Neural progenitor cell (in vitro differentiated cells): ENCODE data around the gene SPATA24. TPM values are rescaled to one million over a fixed set of nuclear protein-coding genes. Genes with fewer than 3 reads are reported as not detected.
A peak's percentile ranks its signal among the peaks of the same experiment; 100 is the strongest.

Experiments
- DNase-seq: peaks from one replicate; pipeline ENCODE4 v3.0.0-alpha.2; 2016; ENCODE audit warnings: low spot score
- H2AFZ ChIP-seq: fragments of 200-600 bp; sonication (generic); replicated peaks from 2 replicates; pipeline ENCODE4 v1.6.1; 2016; ENCODE audit warnings: antibody characterized with exemption
- H3F3A ChIP-seq: fragments of 200-600 bp; sonication (generic); 2 replicates; pipeline ENCODE4 v1.6.1; 2016; ENCODE audit warnings: antibody characterized with exemption, low read depth
- H3K27ac ChIP-seq: fragments of 200-600 bp; sonication (generic); 2 replicates; pipeline ENCODE4 v1.5.1; 2016; ENCODE audit warnings: mild to moderate bottlenecking
- H3K27me3 ChIP-seq: fragments of 200-600 bp; sonication (generic); 2 replicates; pipeline ENCODE4 v1.6.1; 2016; ENCODE audit warnings: mild to moderate bottlenecking, moderate library complexity
- H3K36me3 ChIP-seq: fragments of 200-600 bp; sonication (generic); 2 replicates; pipeline ENCODE4 v1.5.1; 2016
- H3K4me1 ChIP-seq: fragments of 200-600 bp; sonication (generic); 2 replicates; pipeline ENCODE4 v1.6.1; 2016; ENCODE audit warnings: mixed run types
- H3K4me2 ChIP-seq: fragments of 200-600 bp; sonication (generic); 2 replicates; pipeline ENCODE4 v1.6.1; 2016
- H3K4me3 ChIP-seq: fragments of 200-600 bp; sonication (generic); 2 replicates; pipeline ENCODE4 v1.5.1; 2016
- H3K79me2 ChIP-seq: fragments of 200-600 bp; sonication (generic); 2 replicates; pipeline ENCODE4 v1.6.1; 2016; ENCODE audit warnings: low read depth
- H3K9ac ChIP-seq: fragments of 200-600 bp; sonication (generic); 2 replicates; pipeline ENCODE4 v1.6.1; 2016
- H3K9me3 ChIP-seq: fragments of 200-600 bp; sonication (generic); 2 replicates; pipeline ENCODE4 v1.5.1; 2016; ENCODE audit warnings: low read depth
- H4K20me1 ChIP-seq: fragments of 200-600 bp; sonication (generic); 2 replicates; pipeline ENCODE4 v1.6.1; 2016; ENCODE audit warnings: low read depth
- H3K27ac Mint-ChIP-seq: 3 replicates; pipeline ENCODE4 v1.8.0; 2021; ENCODE audit warnings: mixed read lengths
- H3K27me3 Mint-ChIP-seq: 2 replicates; pipeline ENCODE4 v1.8.0; 2022; ENCODE audit warnings: low read depth, mild to moderate bottlenecking, inconsistent platforms, moderate library complexity, mixed read lengths; ENCODE audit not compliant: insufficient read depth
- H3K36me3 Mint-ChIP-seq: 3 replicates; pipeline ENCODE4 v1.8.0; 2021; ENCODE audit warnings: mixed read lengths
- H3K4me1 Mint-ChIP-seq: 3 replicates; pipeline ENCODE4 v1.8.0; 2021; ENCODE audit warnings: mixed read lengths
- H3K4me3 Mint-ChIP-seq: 3 replicates; pipeline ENCODE4 v1.8.0; 2021; ENCODE audit warnings: mild to moderate bottlenecking, moderate library complexity, mixed read lengths
- H3K9me3 Mint-ChIP-seq: 3 replicates; pipeline ENCODE4 v1.8.0; 2020; ENCODE audit warnings: mixed read lengths
- EZH2 ChIP-seq: fragments of 200-600 bp; sonication (generic); IDR thresholded peaks from 2 replicates; pipeline ENCODE4 v1.6.1; 2017; ENCODE audit warnings: antibody characterized with exemption, mild to moderate bottlenecking, moderate library complexity
- EZH2phosphoT487 ChIP-seq: fragments of 200-600 bp; sonication (generic); IDR thresholded peaks from 2 replicates; pipeline ENCODE4 v1.6.1; 2017; ENCODE audit warnings: antibody characterized with exemption
- total RNA-seq: library from RNA; depleted of rRNA; stranded (reverse); fragments of >200 nt; gene quantifications from 2 replicates; pipeline ENCODE4 v1.2.3, GENCODE V29; 2015; ENCODE audit warnings: low replicate concordance
- TF ChIP-seq, protein P1 (sequence below): fragments of 200-600 bp; sonication (generic); IDR thresholded peaks from 2 replicates; pipeline ENCODE4 v1.5.1; 2017; ENCODE audit warnings: antibody characterized with exemption, mild to moderate bottlenecking

The SPATA24 gene
- total RNA-seq, 1 donor from 2014 or later = 15.2 TPM

GRCh38 chr5:139404484-139404840 is 573 bp upstream of the SPATA24 start:
- H2AFZ ChIP-seq = peak overlapping the region; percentile 88
- Mint-ChIP-seq H3K36me3 (peaks cover 1% of the 10 kb centered on the region), H3K4me3 (peak overlapping the region; percentile 95), H3K9me3 (no peaks in the 10 kb centered on the region), H3K27ac (peak overlapping the region; percentile 100), H3K4me1 (peaks cover 29% of the 10 kb centered on the region), H3K27me3 (no peaks in the 10 kb centered on the region)
- H3K36me3 ChIP-seq = no peaks in the 10 kb centered on the region
- peak overlapping the region; percentile 59 for H3K4me3 ChIP-seq
- no peak for TF ChIP-seq EZH2
- peaks cover 6% of the 10 kb centered on the region for H3K4me1 ChIP-seq
- no peak for DNase-seq
- no peaks in the 10 kb centered on the region for H3K9me3 ChIP-seq
- no peaks in the 10 kb centered on the region for H4K20me1 ChIP-seq
- H3K4me2 ChIP-seq = peak overlapping the region; percentile 83
- H3K79me2 ChIP-seq = no peaks in the 10 kb centered on the region
- H3K27ac ChIP-seq = peak overlapping the region; percentile 86
- no peak overlapping the region for H3K9ac ChIP-seq
- H3K27me3 ChIP-seq = no peaks in the 10 kb centered on the region
- H3F3A ChIP-seq = peaks cover 24% of the 10 kb centered on the region

GRCh38 chr5:139403418-139403786 is 487 bp downstream of the SPATA24 start:
- H3K4me1 ChIP-seq = peaks cover 6% of the 10 kb centered on the region
- H3K4me2 ChIP-seq = peak overlapping the region; percentile 83
- DNase-seq = no peak
- Mint-ChIP-seq H3K9me3 (no peaks in the 10 kb centered on the region), H3K4me3 (peak overlapping the region; percentile 95), H3K4me1 (peaks cover 29% of the 10 kb centered on the region), H3K27ac (peak overlapping the region; percentile 100), H3K36me3 (peaks cover 1% of the 10 kb centered on the region), H3K27me3 (no peaks in the 10 kb centered on the region)
- H2AFZ ChIP-seq = peak overlapping the region; percentile 88
- H4K20me1 ChIP-seq = no peaks in the 10 kb centered on the region
- no peaks in the 10 kb centered on the region for H3K36me3 ChIP-seq
- H3K79me2 ChIP-seq = no peaks in the 10 kb centered on the region
- no peak for TF ChIP-seq EZH2phosphoT487
- TF ChIP-seq, protein P1, sequence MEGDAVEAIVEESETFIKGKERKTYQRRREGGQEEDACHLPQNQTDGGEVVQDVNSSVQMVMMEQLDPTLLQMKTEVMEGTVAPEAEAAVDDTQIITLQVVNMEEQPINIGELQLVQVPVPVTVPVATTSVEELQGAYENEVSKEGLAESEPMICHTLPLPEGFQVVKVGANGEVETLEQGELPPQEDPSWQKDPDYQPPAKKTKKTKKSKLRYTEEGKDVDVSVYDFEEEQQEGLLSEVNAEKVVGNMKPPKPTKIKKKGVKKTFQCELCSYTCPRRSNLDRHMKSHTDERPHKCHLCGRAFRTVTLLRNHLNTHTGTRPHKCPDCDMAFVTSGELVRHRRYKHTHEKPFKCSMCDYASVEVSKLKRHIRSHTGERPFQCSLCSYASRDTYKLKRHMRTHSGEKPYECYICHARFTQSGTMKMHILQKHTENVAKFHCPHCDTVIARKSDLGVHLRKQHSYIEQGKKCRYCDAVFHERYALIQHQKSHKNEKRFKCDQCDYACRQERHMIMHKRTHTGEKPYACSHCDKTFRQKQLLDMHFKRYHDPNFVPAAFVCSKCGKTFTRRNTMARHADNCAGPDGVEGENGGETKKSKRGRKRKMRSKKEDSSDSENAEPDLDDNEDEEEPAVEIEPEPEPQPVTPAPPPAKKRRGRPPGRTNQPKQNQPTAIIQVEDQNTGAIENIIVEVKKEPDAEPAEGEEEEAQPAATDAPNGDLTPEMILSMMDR = no peak
- TF ChIP-seq EZH2 = no peak
- H3K9ac ChIP-seq = no peak overlapping the region
- no peaks in the 10 kb centered on the region for H3K9me3 ChIP-seq
- peak overlapping the region; percentile 59 for H3K4me3 ChIP-seq
- peak overlapping the region; percentile 86 for H3K27ac ChIP-seq
- peaks cover 24% of the 10 kb centered on the region for H3F3A ChIP-seq
- no peaks in the 10 kb centered on the region for H3K27me3 ChIP-seq

GRCh38 chr5:139402561-139403158 is 1.2 kb downstream of the SPATA24 start:
- no peak overlapping the region for H3K4me3 ChIP-seq
- no peak overlapping the region for H3K27ac ChIP-seq
- peak overlapping the region; percentile 95 for H3K4me3 Mint-ChIP-seq
- peaks cover 29% of the 10 kb centered on the region for H3K4me1 Mint-ChIP-seq
- H3K9me3 ChIP-seq = no peaks in the 10 kb centered on the region
- H4K20me1 ChIP-seq = no peaks in the 10 kb centered on the region
- H3K27ac Mint-ChIP-seq = no peak overlapping the region
- H3K36me3 ChIP-seq = no peaks in the 10 kb centered on the region
- peaks cover 24% of the 10 kb centered on the region for H3F3A ChIP-seq
- peak; percentile 49 for DNase-seq
- no peaks in the 10 kb centered on the region for H3K27me3 Mint-ChIP-seq
- H3K27me3 ChIP-seq = no peaks in the 10 kb centered on the region
- no peaks in the 10 kb centered on the region for H3K79me2 ChIP-seq
- no peak overlapping the region for H2AFZ ChIP-seq
- no peak for TF ChIP-seq EZH2phosphoT487
- TF ChIP-seq, protein P1 = peak; percentile 63
- no peak overlapping the region for H3K9ac ChIP-seq
- no peak overlapping the region for H3K4me2 ChIP-seq
- H3K9me3 Mint-ChIP-seq = no peaks in the 10 kb centered on the region
- H3K4me1 ChIP-seq = peaks cover 6% of the 10 kb centered on the region
- H3K36me3 Mint-ChIP-seq = peaks cover 6% of the 10 kb centered on the region

- Histone ChIP-seq H2AFZ (no peak overlapping the region), H4K20me1 (no peaks in the 10 kb centered on the region), H3K79me2 (no peaks in the 10 kb centered on the region), H3K4me1 (peaks cover 6% of the 10 kb centered on the region), H3K4me2 (no peak overlapping the region), H3K9ac (no peak overlapping the region), H3F3A (peaks cover 24% of the 10 kb centered on the region), H3K27me3 (no peaks in the 10 kb centered on the region), H3K4me3 (no peak overlapping the region), H3K9me3 (no peaks in the 10 kb centered on the region), H3K36me3 (no peaks in the 10 kb centered on the region), H3K27ac (no peak overlapping the region)
- Mint-ChIP-seq H3K36me3 (peaks cover 11% of the 10 kb centered on the region), H3K4me1 (peaks cover 32% of the 10 kb centered on the region), H3K27ac (no peak overlapping the region), H3K9me3 (no peaks in the 10 kb centered on the region), H3K27me3 (no peaks in the 10 kb centered on the region), H3K4me3 (no peak overlapping the region)
- DNase-seq = no peak
- TF ChIP-seq, protein P1 = no peak
- TF ChIP-seq EZH2phosphoT487 (no peak), EZH2 (no peak)
Measured at GRCh38 chr5:139401546-139401945, 2.3 kb downstream of the SPATA24 start.
